CD8-positive, alpha-beta memory T cell (primary cell): Measurements from ENCODE around the gene HGFAC. TPM values are rescaled to one million over a fixed set of nuclear protein-coding genes. Genes with fewer than 3 reads are reported as not detected.
"Not testable (repeated sequence)": the region's sequence is repeated elsewhere in the genome, so short reads cannot be mapped to it uniquely, and the experiment has no call there.

ENCODE experiments used
- CTCF ChIA-PET: fragments of 350-600 bp; sonication (Branson Sonifier 250); formaldehyde crosslinking; loops from one replicate; lab custom pipeline; 2021; ENCODE audit warnings: antibody characterized with exemption; lab: Charles Lee
- POLR2A ChIA-PET: fragments of 350-600 bp; sonication (Branson Sonifier 250); formaldehyde crosslinking; loops from one replicate; lab custom pipeline; 2021; ENCODE audit warnings: antibody characterized with exemption; lab: Charles Lee
- DNase-seq, 5 donors: peaks; one replicate each; pipeline versions ENCODE4 v3.0.0 to v3.0.0-alpha.2; 2020 to 2022; ENCODE audit warnings: mixed read lengths in 1 of 5
- H3K27ac ChIP-seq: one replicate; pipeline ENCODE4 v1.7.0; 2013; ENCODE audit warnings: low read depth, mild to moderate bottlenecking, low read length, moderate library complexity
- H3K27me3 ChIP-seq: 2 replicates; pipeline ENCODE4 v1.7.0; 2013; ENCODE audit warnings: low read length, mild to moderate bottlenecking; ENCODE audit not compliant: insufficient read depth, poor library complexity, severe bottlenecking
- H3K36me3 ChIP-seq: 2 replicates; pipeline ENCODE4 v1.7.0; 2013; ENCODE audit warnings: mild to moderate bottlenecking, low read length, moderate library complexity; ENCODE audit not compliant: insufficient read depth
- H3K4me1 ChIP-seq: 2 replicates; pipeline ENCODE4 v1.7.0; 2013; ENCODE audit warnings: mild to moderate bottlenecking, low read length, moderate library complexity; ENCODE audit not compliant: insufficient read depth
- H3K4me3 ChIP-seq: 2 replicates; pipeline ENCODE4 v1.7.0; 2013; ENCODE audit warnings: mild to moderate bottlenecking, low read length
- H3K9me3 ChIP-seq: 2 replicates; pipeline ENCODE4 v1.7.0; 2013; ENCODE audit warnings: mild to moderate bottlenecking, low read length
- H3K27ac Mint-ChIP-seq, 8 donors: one replicate each; pipeline ENCODE4 v1.8.0; 2020 to 2021; ENCODE audit warnings: mixed read lengths in 8 of 8, mild to moderate bottlenecking in 6 of 8, inconsistent platforms in 3 of 8, moderate library complexity in 3 of 8
- H3K27me3 Mint-ChIP-seq, 2 donors: one replicate each; pipeline ENCODE4 v1.8.0; 2020 to 2021; ENCODE audit warnings: mixed read lengths in 2 of 2, mild to moderate bottlenecking in 1 of 2, moderate library complexity in 1 of 2
- H3K36me3 Mint-ChIP-seq, 3 donors: one replicate each; pipeline ENCODE4 v1.8.0; 2020 to 2021; ENCODE audit warnings: mixed read lengths in 3 of 3, inconsistent platforms in 1 of 3, mild to moderate bottlenecking in 1 of 3
- H3K4me1 Mint-ChIP-seq, 3 donors: one replicate each; pipeline ENCODE4 v1.8.0; 2020 to 2021; ENCODE audit warnings: mixed read lengths in 3 of 3, inconsistent platforms in 1 of 3, mild to moderate bottlenecking in 1 of 3
- H3K4me3 Mint-ChIP-seq, 7 donors: one replicate each; pipeline ENCODE4 v1.8.0; 2020 to 2021; ENCODE audit warnings: mixed read lengths in 7 of 7, mild to moderate bottlenecking in 6 of 7, moderate library complexity in 4 of 7, inconsistent platforms in 2 of 7
- H3K9me3 Mint-ChIP-seq, 5 donors: one replicate each; pipeline ENCODE4 v1.8.0; 2020 to 2022; ENCODE audit warnings: mixed read lengths in 5 of 5, mild to moderate bottlenecking in 3 of 5, moderate library complexity in 2 of 5, inconsistent platforms in 1 of 5
- polyA plus RNA-seq: library from polyadenylated mRNA; unstranded; fragments of 300-500 nt; fragmentation: Illumina TruSeq; gene quantifications from one replicate; pipeline ENCODE4 v1.2.3, GENCODE V29; 2021
- total RNA-seq, 2 experiments: library from RNA; stranded (reverse); gene quantifications; one replicate each; pipeline ENCODE4 v1.2.3, GENCODE V29; 2021

HGFAC gene
- total and polyA plus RNA-seq, 3 experiments from 2014 or later = not detected

DNA sequence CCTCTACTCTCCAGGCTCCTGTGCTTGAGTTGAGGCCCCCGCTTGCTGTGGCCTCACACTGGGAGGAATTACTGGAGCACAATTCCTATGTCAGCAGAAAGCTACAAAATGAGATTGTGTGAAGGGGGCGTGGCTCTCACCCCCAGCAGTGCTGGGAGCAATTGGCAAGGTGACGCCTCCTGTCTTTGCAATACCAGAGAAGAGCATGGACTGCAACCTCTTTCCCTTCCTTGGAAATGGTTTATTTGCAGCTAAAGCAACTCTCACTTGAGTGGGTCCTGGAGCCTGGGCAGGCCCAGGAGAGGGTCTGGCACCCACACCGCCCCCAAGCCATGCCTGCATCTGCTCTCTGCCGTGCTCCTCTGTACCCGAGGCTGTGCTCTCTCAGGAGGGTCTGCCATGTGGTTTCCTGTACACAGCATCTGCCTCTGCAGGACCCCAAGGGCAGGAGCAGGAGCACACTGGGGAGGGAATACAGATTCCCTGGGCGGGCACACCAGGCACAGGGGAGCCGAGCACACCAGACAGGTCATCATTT, 32.9 kb upstream of the HGFAC start:
- no peaks in the 10 kb centered on the region for H3K36me3 Mint-ChIP-seq
- Histone ChIP-seq H3K4me1 (no peaks in the 10 kb centered on the region), H3K36me3 (no peaks in the 10 kb centered on the region), H3K9me3 (no peaks in the 10 kb centered on the region), H3K4me3 (no peak overlapping the region), H3K27me3 (no peaks in the 10 kb centered on the region), H3K27ac (no peak overlapping the region)
- DNase-seq = no peak
- ChIA-PET POLR2A (no interaction called here), CTCF (no interaction called here)
- H3K4me1 Mint-ChIP-seq = no peaks in the 10 kb centered on the region
- H3K4me3 Mint-ChIP-seq = no peak overlapping the region
- no peak overlapping the region for H3K27ac Mint-ChIP-seq
- H3K27me3 Mint-ChIP-seq = no peaks in the 10 kb centered on the region
- no peaks in the 10 kb centered on the region for H3K9me3 Mint-ChIP-seq

DNA sequence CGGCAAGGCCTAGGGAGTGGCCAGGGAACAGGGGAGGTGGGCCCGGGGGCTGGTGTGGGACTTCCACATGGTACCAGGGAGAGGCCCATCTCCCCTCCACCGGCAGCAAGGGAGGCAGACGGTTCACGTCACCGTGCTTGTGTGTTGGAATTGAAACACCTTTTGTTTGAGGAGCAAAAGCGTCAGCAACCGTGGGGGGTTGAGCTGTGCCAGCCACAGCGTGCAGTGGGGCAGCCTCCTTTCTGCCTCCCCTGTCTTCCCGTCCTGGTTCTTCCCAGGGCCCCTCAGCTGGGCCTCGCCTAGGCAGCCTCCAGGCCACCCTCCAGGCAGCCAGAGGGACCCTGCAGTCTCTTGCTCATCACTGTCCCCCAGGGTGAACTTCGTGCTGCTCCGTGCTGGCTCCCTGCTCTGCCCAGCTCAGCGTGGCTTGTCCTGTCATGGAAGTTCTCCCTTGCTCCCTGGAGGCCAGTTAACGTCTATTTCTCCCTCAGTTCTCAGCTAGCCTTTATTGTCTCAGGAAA, 32.1 kb upstream of the HGFAC start:
- Histone ChIP-seq H3K36me3 (no peaks in the 10 kb centered on the region), H3K4me1 (no peaks in the 10 kb centered on the region), H3K4me3 (no peak overlapping the region), H3K27ac (no peak overlapping the region), H3K9me3 (no peaks in the 10 kb centered on the region), H3K27me3 (no peaks in the 10 kb centered on the region)
- no peak for DNase-seq
- ChIA-PET POLR2A (interaction anchor here (0.6 kb wide), 1 partner anchor 33 kb away, joined by 3 read pairs; no protein-coding TSS in a partner anchor), CTCF (no interaction called here)
- Mint-ChIP-seq H3K4me3 (no peak overlapping the region), H3K27me3 (no peaks in the 10 kb centered on the region), H3K36me3 (no peaks in the 10 kb centered on the region), H3K4me1 (no peaks in the 10 kb centered on the region), H3K27ac (no peak overlapping the region), H3K9me3 (no peaks in the 10 kb centered on the region)

DNA sequence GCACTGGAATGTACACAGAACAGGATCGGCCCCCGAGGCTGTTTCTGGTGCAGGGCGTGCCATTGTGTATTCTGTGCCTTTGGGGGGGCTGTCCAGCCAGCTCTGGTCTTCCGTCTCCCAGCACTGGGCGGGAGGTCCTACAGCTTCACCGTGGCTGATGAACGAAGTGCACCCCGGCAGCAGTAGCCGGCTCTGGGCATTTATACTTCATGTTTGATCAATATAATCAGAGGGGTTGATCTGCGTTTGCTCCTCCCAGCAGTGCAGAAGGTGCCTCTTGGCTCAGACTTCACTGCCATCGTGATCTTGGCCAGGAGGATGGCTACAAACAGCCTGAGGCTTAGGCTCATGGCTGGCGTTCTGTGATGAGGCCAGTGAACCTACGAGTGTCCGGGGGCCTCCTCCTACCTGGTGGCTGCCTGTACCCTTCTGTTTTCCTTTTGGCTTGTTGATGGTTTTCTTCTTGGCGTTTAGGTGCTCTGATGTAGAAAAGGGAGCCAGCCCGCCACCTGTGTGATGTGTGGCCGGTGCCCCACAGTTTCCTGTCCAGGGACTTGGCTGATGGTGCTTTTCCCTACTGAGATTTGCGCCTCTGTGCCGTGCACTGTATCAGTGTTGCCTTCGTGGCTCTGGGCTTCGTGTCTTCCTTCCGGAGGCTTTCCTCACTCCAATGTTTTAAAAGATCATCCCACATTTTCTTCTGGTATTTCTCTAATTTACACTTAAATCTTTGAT, 31.2 kb upstream of the HGFAC start:
- Mint-ChIP-seq H3K27me3 (no peaks in the 10 kb centered on the region), H3K9me3 (no peaks in the 10 kb centered on the region), H3K4me3 (no peak overlapping the region), H3K36me3 (no peaks in the 10 kb centered on the region), H3K27ac (no peak overlapping the region), H3K4me1 (no peaks in the 10 kb centered on the region)
- H3K9me3 ChIP-seq = no peaks in the 10 kb centered on the region
- H3K27ac ChIP-seq = no peak overlapping the region
- no peak overlapping the region for H3K4me3 ChIP-seq
- POLR2A ChIA-PET = no interaction called here
- no peaks in the 10 kb centered on the region for H3K36me3 ChIP-seq
- CTCF ChIA-PET = no interaction called here
- H3K27me3 ChIP-seq = no peaks in the 10 kb centered on the region
- no peak for DNase-seq
- H3K4me1 ChIP-seq = no peaks in the 10 kb centered on the region

DNA sequence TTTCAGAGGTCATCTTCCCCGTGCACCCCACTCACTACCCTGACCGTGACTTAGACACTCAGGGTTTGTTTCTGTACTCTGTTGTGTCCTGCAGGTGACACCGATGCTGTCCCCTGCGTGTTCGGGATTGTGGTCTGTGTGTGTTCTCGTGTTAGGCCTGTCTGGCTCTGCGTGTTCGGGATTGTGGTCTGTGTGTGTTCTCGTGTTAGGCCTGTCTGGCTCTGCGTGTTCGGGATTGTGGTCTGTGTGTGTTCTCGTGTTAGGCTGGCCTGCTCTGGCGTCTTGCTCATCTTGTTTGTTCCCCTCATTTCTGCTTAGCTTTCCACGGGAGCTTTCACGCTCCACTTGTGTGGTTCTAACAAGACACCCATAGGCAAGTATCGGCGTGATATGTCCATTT, 30.6 kb upstream of the HGFAC start:
- H3K4me1 Mint-ChIP-seq, POLR2A ChIA-PET, H3K27me3 Mint-ChIP-seq, H3K4me3 Mint-ChIP-seq, H3K9me3 Mint-ChIP-seq, H3K36me3 Mint-ChIP-seq, H3K27ac ChIP-seq, H3K27ac Mint-ChIP-seq, CTCF ChIA-PET, H3K4me3 ChIP-seq, H3K27me3 ChIP-seq, H3K9me3 ChIP-seq, DNase-seq, H3K4me1 ChIP-seq, H3K36me3 ChIP-seq: not testable (repeated sequence)

DNA sequence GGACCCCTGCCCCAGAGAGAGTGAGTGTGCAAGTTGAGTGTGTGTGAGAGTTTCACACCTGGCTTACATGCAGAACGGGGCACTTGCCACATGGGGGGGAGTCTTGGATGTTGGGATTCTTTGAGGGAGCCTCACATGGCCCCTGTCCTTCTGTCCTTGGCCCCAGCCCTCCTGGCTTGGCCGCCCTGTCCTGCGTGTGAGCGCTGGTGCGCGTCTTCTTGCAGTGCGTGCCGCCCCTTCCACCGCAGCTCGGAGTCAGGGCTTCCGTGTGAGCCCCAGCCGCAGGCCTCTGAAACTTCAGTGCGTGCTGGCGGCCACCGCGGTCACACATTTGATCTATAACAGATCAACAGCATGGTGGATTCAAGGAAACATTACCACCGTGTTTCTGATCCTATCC, 30.1 kb upstream of the HGFAC start:
- H3K9me3 ChIP-seq = no peaks in the 10 kb centered on the region
- ChIA-PET CTCF (no interaction called here), POLR2A (interaction anchor here (0.7 kb wide), 1 partner anchor 1149 kb away, joined by 3 read pairs; no protein-coding TSS in a partner anchor)
- no peak overlapping the region for H3K4me3 ChIP-seq
- H3K27ac Mint-ChIP-seq = no peak overlapping the region
- no peak overlapping the region for H3K27ac ChIP-seq
- no peaks in the 10 kb centered on the region for H3K36me3 ChIP-seq
- no peaks in the 10 kb centered on the region for H3K9me3 Mint-ChIP-seq
- no peaks in the 10 kb centered on the region for H3K4me1 ChIP-seq
- no peaks in the 10 kb centered on the region for H3K27me3 Mint-ChIP-seq
- H3K4me1 Mint-ChIP-seq = no peaks in the 10 kb centered on the region
- no peak overlapping the region for H3K4me3 Mint-ChIP-seq
- no peaks in the 10 kb centered on the region for H3K27me3 ChIP-seq
- no peak for DNase-seq
- H3K36me3 Mint-ChIP-seq = peaks cover 0 to 1% (median 0%) of the 10 kb centered on the region in 3 donors

DNA sequence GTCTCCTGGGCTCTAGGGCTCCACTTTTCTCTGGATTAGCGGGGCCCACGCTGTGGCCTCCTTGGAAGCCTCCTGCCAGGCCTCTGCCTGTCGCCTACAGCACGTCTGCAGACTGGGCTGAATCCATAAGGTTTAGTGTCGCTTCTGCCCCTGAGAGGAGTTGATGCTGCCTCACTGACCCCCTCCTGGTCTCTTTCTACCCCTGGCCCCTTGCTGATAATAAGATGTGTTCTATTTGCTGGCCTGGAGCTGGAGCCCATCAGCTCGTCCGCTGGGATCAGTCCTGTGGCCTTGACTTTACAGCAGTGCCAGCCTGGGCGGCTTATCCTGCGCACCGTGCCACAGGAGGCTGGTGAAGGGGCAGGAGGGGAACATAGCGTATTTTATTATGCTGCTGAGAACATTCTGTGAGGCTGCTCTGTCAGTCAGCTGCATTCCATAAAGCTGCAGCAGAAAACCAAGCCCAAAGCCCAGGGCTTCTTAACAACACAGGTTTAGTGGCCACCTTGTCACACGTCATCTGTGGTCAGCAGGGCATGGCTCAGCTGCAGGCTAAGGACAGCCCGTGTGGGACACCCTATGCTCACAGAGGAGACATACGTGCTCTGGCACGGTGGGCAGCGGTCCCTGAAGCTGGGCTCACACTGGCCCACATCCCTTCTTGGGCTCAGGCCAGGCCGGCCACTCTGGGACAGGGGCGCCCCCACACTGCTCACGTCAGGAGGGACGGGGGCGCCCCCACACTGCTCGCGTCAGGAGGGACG, 29.3 kb upstream of the HGFAC start:
- H3K4me3 Mint-ChIP-seq = no peak overlapping the region
- no peaks in the 10 kb centered on the region for H3K27me3 ChIP-seq
- H3K27me3 Mint-ChIP-seq = no peaks in the 10 kb centered on the region
- no peaks in the 10 kb centered on the region for H3K4me1 Mint-ChIP-seq
- no peak overlapping the region for H3K27ac ChIP-seq
- peaks cover 0 to 3% (median 0%) of the 10 kb centered on the region in 3 donors for H3K36me3 Mint-ChIP-seq
- no peak for DNase-seq
- H3K9me3 ChIP-seq = no peaks in the 10 kb centered on the region
- CTCF ChIA-PET = no interaction called here
- POLR2A ChIA-PET = interaction anchor here (0.7 kb wide), 1 partner anchor 1150 kb away, joined by 3 read pairs; no protein-coding TSS in a partner anchor
- no peak overlapping the region for H3K4me3 ChIP-seq
- H3K36me3 ChIP-seq = no peaks in the 10 kb centered on the region
- H3K9me3 Mint-ChIP-seq = no peaks in the 10 kb centered on the region
- H3K27ac Mint-ChIP-seq = no peak overlapping the region
- no peaks in the 10 kb centered on the region for H3K4me1 ChIP-seq

DNA sequence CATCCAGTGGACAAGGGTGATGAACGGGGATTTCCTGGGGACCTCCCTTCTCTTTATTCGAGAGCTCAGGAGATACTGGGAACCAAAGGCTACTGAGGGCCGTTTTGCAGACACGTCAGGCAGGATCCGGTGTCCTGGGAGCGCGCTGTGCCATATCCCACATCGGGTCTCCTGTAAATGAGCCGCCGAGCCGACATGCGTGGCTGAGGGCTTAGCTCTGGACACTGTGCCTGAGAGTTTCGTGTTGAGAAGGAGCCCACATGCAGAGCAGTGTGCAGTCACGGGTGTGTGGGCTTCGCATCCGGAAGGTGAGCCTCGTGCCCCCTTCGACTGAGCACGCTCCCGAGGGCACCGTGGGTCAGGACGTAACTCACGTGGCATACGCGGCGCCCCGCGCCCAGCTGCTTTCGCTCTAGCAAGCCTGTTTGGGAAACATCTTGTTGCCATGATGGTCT, 28.5 kb upstream of the HGFAC start:
- H3K27ac Mint-ChIP-seq = no peak overlapping the region
- no peak overlapping the region for H3K4me3 Mint-ChIP-seq
- Histone ChIP-seq H3K4me3 (no peak overlapping the region), H3K9me3 (no peaks in the 10 kb centered on the region), H3K27ac (no peak overlapping the region), H3K36me3 (no peaks in the 10 kb centered on the region), H3K27me3 (no peaks in the 10 kb centered on the region), H3K4me1 (no peaks in the 10 kb centered on the region)
- CTCF ChIA-PET = no interaction called here
- H3K4me1 Mint-ChIP-seq = no peaks in the 10 kb centered on the region
- H3K36me3 Mint-ChIP-seq = peaks cover 0 to 4% (median 0%) of the 10 kb centered on the region in 3 donors
- no peak for DNase-seq
- no peaks in the 10 kb centered on the region for H3K9me3 Mint-ChIP-seq
- POLR2A ChIA-PET = no interaction called here
- H3K27me3 Mint-ChIP-seq = no peaks in the 10 kb centered on the region
